HTERT RPE-1 (cell line): ENCODE results near the gene SHKBP1.

Experiments
- in situ Hi-C: fragments of 300-500 bp; cut with MboI; formaldehyde crosslinking; loops from 4 replicates; pipeline ENCODE4 v1.14.3; 2020; ENCODE audit warnings: low sequenced_read_pairs

The SHKBP1 gene

DNA sequence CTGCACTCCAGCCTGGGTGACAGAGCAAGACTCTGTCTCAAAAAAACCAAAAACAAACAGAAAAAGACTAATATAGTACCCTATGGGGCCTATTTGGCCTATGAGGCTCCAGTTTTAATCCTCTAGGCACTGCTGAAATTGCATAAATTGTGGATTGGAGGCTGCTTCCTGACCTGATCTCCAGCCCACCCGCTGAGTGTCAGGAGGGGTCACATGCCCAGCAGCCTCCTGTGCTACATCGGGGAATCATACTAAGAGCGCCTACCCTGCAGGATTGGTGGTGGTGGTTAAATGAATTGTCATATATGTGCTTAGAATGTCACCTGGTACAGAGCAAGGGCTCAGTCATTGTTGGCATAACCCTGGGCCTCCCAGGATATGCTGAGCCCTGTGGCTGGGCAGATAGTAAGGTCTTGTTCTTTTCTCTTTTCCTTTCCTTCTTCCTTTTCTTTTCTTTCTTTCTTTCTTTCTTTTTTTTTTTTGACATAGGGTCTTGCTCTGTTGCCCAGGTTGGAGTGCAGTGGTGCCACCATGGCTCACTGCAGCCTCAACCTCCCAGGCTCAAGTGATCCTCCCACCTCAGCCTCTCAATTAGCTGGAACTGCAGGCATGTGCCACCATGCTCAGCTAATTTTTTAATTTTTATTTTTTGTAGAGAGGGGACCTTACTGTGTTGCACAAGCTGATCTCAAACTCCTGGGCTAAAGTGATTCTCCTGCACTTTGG lies 55.8 kb downstream of the SHKBP1 start:
- in situ Hi-C loops: no loop called here

GRCh38 chr19:40633207-40633606 lies 56.5 kb downstream of the SHKBP1 start:
- in situ Hi-C loops: no loop called here

- in situ Hi-C loops: no loop called here
Observed at GRCh38 chr19:40638327-40638726, 61.7 kb downstream of the SHKBP1 start.

GRCh38 chr19:40639638-40639982 lies 62.9 kb downstream of the SHKBP1 start:
- in situ Hi-C loops: no loop called here

GRCh38 chr19:40640744-40641143 lies 64.1 kb downstream of the SHKBP1 start:
- in situ Hi-C loops: no loop called here
